Measurements from ENCODE around the gene NR5A1.
A peak's percentile ranks its signal among the peaks of the same experiment; 100 is the strongest.

The NR5A1 gene

GRCh38 chr9:124506931-124507879 is at the start of gene NR5A1:
TSS of gene NR5A1 (minus strand) at chr9:124507399. CDS start at chr9:124503395, 4,004 bp downstream.
- no peak for DNase-seq (ENCODE audit: low read depth)

GRCh38 chr9:124555043-124555442 is 47.8 kb upstream of the NR5A1 start:
- no peak for DNase-seq (ENCODE audit: low read depth)

- peak; percentile 61 for DNase-seq (ENCODE audit: low read depth)
These were observed 46.5 kb upstream of the NR5A1 start for GRCh38 chr9:124553738-124554137.

- DNase-seq (ENCODE audit: low read depth), result no peak
These were observed 45.0 kb upstream of the NR5A1 start for GRCh38 chr9:124552273-124552605.

- DNase-seq (ENCODE audit: low read depth), result no peak
These were observed 44.5 kb upstream of the NR5A1 start for GRCh38 chr9:124551472-124552272.

- no peak for DNase-seq (ENCODE audit: low read depth)
These were observed 42.9 kb upstream of the NR5A1 start for GRCh38 chr9:124550072-124550471.

GRCh38 chr9:124549016-124549415 is 41.8 kb upstream of the NR5A1 start:
- no peak for DNase-seq (ENCODE audit: low read depth)

GRCh38 chr9:124544535-124544934 is 37.3 kb upstream of the NR5A1 start:
- no peak for DNase-seq (ENCODE audit: low read depth)

- DNase-seq (ENCODE audit: low read depth), result no peak
These were observed 34.6 kb upstream of the NR5A1 start for GRCh38 chr9:124541824-124542223.

GRCh38 chr9:124537926-124538325 is 30.7 kb upstream of the NR5A1 start:
- DNase-seq (ENCODE audit: low read depth), result no peak

- DNase-seq (ENCODE audit: low read depth), result no peak
These were observed 28.6 kb upstream of the NR5A1 start for GRCh38 chr9:124535846-124536245.

- no peak for DNase-seq (ENCODE audit: low read depth)
These were observed 25.7 kb upstream of the NR5A1 start for GRCh38 chr9:124532897-124533296.

- no peak for DNase-seq (ENCODE audit: low read depth)
These were observed 23.9 kb upstream of the NR5A1 start for GRCh38 chr9:124531115-124531514.

GRCh38 chr9:124530246-124530645 is 23.0 kb upstream of the NR5A1 start:
- DNase-seq (ENCODE audit: low read depth), result no peak

GRCh38 chr9:124527781-124528180 is 20.6 kb upstream of the NR5A1 start:
- DNase-seq (ENCODE audit: low read depth), result no peak

GRCh38 chr9:124526174-124526573 is 19.0 kb upstream of the NR5A1 start:
- no peak for DNase-seq (ENCODE audit: low read depth)

- DNase-seq (ENCODE audit: low read depth), result no peak
These were observed 15.2 kb upstream of the NR5A1 start for GRCh38 chr9:124522121-124523098.

GRCh38 chr9:124521142-124521541 is 13.9 kb upstream of the NR5A1 start:
- no peak for DNase-seq (ENCODE audit: low read depth)

GRCh38 chr9:124520206-124520596 is 13.0 kb upstream of the NR5A1 start:
- no peak for DNase-seq (ENCODE audit: low read depth)

GRCh38 chr9:124518116-124518515 is 10.9 kb upstream of the NR5A1 start:
- DNase-seq (ENCODE audit: low read depth), result no peak

GRCh38 chr9:124517600-124517999 is 10.4 kb upstream of the NR5A1 start:
- no peak for DNase-seq (ENCODE audit: low read depth)

GRCh38 chr9:124514874-124515273 is 7.7 kb upstream of the NR5A1 start:
- DNase-seq (ENCODE audit: low read depth), result no peak
